Neural progenitor cell (in vitro differentiated cells): Measurements from ENCODE around the gene BATF.

Experiments
- EZH2 ChIP-seq: fragments of 200-600 bp; sonication (generic); IDR thresholded peaks from 2 replicates; pipeline ENCODE4 v1.6.1; 2017; ENCODE audit warnings: antibody characterized with exemption, mild to moderate bottlenecking, moderate library complexity
- TF ChIP-seq, protein P1 (sequence below): fragments of 200-600 bp; sonication (generic); IDR thresholded peaks from 2 replicates; pipeline ENCODE4 v1.5.1; 2017; ENCODE audit warnings: antibody characterized with exemption, mild to moderate bottlenecking

GRCh38 chr14:75510547-75510946 is 11.7 kb upstream of the BATF start:
- TF ChIP-seq, protein P1, sequence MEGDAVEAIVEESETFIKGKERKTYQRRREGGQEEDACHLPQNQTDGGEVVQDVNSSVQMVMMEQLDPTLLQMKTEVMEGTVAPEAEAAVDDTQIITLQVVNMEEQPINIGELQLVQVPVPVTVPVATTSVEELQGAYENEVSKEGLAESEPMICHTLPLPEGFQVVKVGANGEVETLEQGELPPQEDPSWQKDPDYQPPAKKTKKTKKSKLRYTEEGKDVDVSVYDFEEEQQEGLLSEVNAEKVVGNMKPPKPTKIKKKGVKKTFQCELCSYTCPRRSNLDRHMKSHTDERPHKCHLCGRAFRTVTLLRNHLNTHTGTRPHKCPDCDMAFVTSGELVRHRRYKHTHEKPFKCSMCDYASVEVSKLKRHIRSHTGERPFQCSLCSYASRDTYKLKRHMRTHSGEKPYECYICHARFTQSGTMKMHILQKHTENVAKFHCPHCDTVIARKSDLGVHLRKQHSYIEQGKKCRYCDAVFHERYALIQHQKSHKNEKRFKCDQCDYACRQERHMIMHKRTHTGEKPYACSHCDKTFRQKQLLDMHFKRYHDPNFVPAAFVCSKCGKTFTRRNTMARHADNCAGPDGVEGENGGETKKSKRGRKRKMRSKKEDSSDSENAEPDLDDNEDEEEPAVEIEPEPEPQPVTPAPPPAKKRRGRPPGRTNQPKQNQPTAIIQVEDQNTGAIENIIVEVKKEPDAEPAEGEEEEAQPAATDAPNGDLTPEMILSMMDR: no peak
- TF ChIP-seq EZH2: no peak
